SH-SY5Y (cell line): ENCODE data around the gene NHS.

Experiments
- GATA2 ChIP-seq: IDR thresholded peaks from 2 replicates; pipeline ENCODE4 v1.6.1; 2011; ENCODE audit warnings: mild to moderate bottlenecking, low read depth, low read length
- GATA3 ChIP-seq: IDR thresholded peaks from 2 replicates; pipeline ENCODE4 v1.6.1; 2011; ENCODE audit warnings: low read depth, mild to moderate bottlenecking, low read length, moderate library complexity

- no peak for TF ChIP-seq GATA2
- no peak for TF ChIP-seq GATA3
Measured at GRCh38 chrX:17750436-17750835, 375.4 kb downstream of the NHS start.
